Measurements from ENCODE around the gene AP2A1. TPM values are rescaled to one million over a fixed set of nuclear protein-coding genes. Genes with fewer than 3 reads are reported as not detected.

The AP2A1 gene
- total and polyA plus RNA-seq, 2 of the 13 experiments (the other 11 are each of a cell fraction or from before 2014, with no cell fraction given) = 22.7 to 39.7 TPM

DNA sequence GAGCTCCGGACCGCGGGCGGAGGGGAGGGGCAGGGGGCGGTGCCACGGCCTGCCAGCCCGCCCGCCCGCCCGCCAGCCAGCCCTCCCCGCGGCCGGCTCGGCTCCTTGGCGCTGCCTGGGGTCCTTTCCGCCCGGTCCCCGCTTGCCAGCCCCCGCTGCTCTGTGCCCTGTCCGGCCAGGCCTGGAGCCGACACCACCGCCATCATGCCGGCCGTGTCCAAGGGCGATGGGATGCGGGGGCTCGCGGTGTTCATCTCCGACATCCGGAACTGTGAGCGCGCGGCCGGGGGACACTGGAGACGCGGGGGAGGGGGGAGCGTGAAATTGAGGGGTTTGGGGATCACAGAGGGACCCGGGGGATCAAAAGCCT, at the start of gene AP2A1 (continued):
- TF ChIP-seq, protein P1, sequence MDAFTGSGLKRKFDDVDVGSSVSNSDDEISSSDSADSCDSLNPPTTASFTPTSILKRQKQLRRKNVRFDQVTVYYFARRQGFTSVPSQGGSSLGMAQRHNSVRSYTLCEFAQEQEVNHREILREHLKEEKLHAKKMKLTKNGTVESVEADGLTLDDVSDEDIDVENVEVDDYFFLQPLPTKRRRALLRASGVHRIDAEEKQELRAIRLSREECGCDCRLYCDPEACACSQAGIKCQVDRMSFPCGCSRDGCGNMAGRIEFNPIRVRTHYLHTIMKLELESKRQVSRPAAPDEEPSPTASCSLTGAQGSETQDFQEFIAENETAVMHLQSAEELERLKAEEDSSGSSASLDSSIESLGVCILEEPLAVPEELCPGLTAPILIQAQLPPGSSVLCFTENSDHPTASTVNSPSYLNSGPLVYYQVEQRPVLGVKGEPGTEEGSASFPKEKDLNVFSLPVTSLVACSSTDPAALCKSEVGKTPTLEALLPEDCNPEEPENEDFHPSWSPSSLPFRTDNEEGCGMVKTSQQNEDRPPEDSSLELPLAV (CRISPR knock-in tag; conservative IDR thresholded peaks at IDR 0.05; ENCODE audit: low read depth) = no peak
- TF ChIP-seq NPAS2 (CRISPR knock-in tag; IDR thresholded peaks at IDR 0.05; ENCODE audit: borderline replicate concordance) = no peak
- no peak for TF ChIP-seq HMG20A (CRISPR knock-in tag; IDR thresholded peaks at IDR 0.05; ENCODE audit: borderline replicate concordance)
- TF ChIP-seq ZNF235 (CRISPR knock-in tag; IDR thresholded peaks at IDR 0.05; ENCODE audit: borderline replicate concordance) = no peak
- no peak for TF ChIP-seq ZBTB42 (CRISPR knock-in tag; IDR thresholded peaks at IDR 0.05)
- TF ChIP-seq ZNF883 (CRISPR knock-in tag; IDR thresholded peaks at IDR 0.05; ENCODE audit: not compliant biosample characterization) = no peak
- no peak for TF ChIP-seq NAIF1 (CRISPR knock-in tag; IDR thresholded peaks at IDR 0.05; ENCODE audit: borderline replicate concordance)
- no peak for TF ChIP-seq ARID2 (CRISPR knock-in tag; IDR thresholded peaks at IDR 0.05; ENCODE audit: borderline replicate concordance)
- TF ChIP-seq, protein P2, sequence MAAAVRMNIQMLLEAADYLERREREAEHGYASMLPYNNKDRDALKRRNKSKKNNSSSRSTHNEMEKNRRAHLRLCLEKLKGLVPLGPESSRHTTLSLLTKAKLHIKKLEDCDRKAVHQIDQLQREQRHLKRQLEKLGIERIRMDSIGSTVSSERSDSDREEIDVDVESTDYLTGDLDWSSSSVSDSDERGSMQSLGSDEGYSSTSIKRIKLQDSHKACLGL (CRISPR knock-in tag; IDR thresholded peaks at IDR 0.05) = no peak
- TF ChIP-seq TRAFD1 (CRISPR knock-in tag; IDR thresholded peaks at IDR 0.05; ENCODE audit: borderline replicate concordance) = no peak
- TF ChIP-seq ZNF335 (CRISPR knock-in tag; IDR thresholded peaks at IDR 0.05) = no peak
- TF ChIP-seq ZNF138 (CRISPR knock-in tag; IDR thresholded peaks at IDR 0.05; ENCODE audit: low read depth) = 0 out of 2 replicates have a peak, but pooled peaks have one; percentile 49
- TF ChIP-seq TFAP4 (IDR thresholded peaks at IDR 0.05; ENCODE audit: borderline replicate concordance, low read depth) = no peak
